ENCODE data around the gene CHIA.

CHIA gene

DNA sequence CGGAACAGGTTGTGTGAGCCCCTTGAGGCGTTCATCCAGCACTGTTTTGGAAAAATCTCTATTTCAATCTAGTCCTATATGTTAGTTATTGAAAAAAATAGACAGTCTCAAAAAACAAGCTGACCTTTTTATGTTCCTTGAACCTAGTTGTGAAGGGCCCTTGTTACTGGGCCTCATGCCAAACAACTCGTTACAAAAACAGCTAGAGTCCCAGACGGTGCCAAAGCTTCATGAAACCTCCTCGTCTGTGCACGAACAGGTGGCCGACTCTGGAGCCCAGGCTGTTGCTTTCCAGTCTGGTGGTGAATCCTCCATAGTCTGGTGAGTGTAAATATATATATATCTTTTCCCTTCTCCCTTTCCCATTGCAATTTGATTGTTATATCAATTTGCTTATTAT lies at the start of gene CHIA:
TSS of gene CHIA (plus strand) at position 222 of the 400 bp plus-strand sequence. CDS start 19,617 bp downstream, outside the sequence.
- no peak for DNase-seq

GRCh38 chr1:111241797-111242196 lies 48.9 kb upstream of the CHIA start:
- DNase-seq = no peak

- DNase-seq = no peak
Measured at GRCh38 chr1:111242805-111243523, 47.7 kb upstream of the CHIA start.

GRCh38 chr1:111247125-111247838 lies 43.4 kb upstream of the CHIA start:
- DNase-seq = no peak

- DNase-seq = no peak
Measured at GRCh38 chr1:111249960-111250359, 40.7 kb upstream of the CHIA start.

DNA sequence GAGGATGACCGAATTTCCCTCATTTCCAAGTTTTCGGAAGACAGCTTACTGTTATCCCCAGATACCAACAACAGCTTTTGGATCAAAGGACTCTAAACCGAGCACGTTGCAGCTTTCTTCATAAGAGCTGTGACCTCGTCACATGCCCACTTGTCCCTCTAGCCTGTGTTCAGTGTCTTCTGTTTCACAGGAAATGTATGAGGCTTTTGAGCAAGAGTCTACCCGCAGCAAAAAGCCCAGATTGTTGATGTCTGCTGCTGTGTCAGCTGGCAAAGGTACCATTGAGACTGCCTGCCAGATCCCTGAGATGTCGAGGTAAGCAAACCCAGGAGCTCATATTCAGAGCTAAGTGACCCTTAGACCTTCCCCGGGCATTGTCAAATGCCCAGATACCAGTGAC lies 39.1 kb upstream of the CHIA start:
- no peak for DNase-seq

GRCh38 chr1:111252786-111253185 lies 37.9 kb upstream of the CHIA start:
- no peak for DNase-seq

DNA sequence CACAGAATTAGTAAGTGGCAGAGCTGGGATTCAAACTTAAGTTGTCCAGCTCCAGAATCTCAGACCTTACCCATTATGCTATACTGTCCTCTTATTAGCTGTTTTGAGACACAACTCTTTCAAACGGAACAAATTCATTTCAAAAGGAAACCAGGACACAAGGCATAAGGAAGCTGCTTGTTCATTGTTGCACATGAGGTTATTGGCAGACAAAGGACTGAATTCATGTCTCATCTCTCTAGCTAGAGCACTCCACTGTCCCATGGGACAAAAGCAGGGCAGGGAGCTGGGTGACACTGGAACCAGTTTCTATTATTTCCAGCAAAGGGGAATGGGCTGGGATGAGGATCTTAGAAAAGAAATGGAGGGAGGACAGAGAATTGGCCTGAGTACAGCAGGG lies 36.8 kb upstream of the CHIA start:
- DNase-seq = no peak

- DNase-seq = no peak
Measured at GRCh38 chr1:111256988-111257658, 33.5 kb upstream of the CHIA start.

DNA sequence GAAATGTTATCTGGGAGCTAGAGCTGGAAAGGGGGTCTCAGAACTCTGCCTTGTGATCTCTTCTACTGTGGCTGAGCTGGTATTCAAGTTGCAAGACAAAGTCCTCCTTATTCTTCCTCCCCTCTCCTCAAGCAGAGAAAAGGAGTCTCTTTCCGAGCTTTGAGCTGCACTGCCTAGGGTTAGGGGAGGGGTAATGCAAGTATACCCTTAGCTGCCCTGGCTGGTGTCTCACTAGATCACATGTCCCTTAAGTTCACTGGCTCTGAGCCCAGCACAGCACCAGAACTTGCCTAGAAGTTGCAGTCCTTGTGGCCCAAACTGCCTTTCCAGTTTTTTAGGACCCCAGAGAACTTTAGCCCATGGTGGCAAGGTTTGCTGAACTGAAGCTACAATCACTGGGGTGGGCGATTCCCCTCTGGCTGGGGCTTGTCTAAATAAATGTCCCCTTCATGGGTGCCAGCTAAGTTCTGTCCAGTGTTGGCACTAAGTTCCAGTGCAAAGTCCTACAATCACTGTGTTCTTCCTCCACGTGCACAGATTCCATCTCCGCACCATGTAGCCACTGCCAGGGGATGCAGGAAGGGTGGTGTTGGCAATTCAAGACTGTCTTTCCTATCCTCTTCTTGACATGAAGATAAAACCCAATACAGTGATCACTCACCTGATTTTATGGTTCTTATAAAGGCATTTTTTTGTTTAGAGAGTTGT lies 22.7 kb upstream of the CHIA start:
- no peak for DNase-seq

DNA sequence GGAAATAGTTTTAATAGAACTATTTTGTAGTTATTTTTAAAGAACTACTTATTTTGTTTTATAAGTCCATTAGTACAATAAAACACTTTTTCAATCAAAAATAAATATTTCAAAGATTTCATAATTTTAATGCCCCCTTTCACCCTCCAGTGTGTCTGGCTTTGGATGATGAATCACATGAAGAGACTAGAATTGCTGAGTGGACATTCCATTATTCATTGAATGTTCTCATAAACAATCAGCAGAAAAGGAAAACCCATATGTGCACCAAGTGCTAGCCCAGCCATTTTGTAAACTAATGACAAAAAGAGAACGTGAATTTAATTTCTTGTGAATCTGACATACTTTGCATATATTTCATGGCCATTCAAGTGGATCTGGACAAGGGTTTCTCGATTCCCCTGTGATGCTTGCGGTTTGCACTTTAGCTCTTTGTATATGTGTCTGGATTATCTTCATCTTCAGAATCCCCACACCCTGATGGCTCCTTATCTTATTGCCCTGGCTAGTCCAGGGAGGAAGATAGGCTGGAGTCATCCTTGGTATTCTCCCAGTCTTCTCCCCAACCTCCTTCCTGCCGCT lies 20.7 kb upstream of the CHIA start:
- no peak for DNase-seq

- DNase-seq = no peak
Measured at GRCh38 chr1:111270771-111271463, 19.7 kb upstream of the CHIA start.

DNA sequence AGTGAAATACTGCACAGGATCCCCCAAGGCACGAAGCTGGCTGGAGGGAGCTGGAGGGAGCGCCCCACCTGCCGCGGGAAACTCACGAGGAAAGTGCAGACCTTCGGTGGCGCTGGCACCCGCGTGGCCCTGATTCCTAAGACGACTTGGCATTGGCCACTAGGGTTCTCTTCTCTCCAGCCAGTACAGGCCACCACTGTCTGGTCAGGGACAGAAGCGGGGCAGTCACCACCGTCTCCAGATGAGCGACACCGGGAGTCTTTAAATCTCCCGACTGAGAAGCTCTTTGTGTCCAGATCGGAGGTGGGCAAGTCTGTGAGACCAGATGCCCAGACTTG lies 19.2 kb upstream of the CHIA start:
- DNase-seq = no peak

DNA sequence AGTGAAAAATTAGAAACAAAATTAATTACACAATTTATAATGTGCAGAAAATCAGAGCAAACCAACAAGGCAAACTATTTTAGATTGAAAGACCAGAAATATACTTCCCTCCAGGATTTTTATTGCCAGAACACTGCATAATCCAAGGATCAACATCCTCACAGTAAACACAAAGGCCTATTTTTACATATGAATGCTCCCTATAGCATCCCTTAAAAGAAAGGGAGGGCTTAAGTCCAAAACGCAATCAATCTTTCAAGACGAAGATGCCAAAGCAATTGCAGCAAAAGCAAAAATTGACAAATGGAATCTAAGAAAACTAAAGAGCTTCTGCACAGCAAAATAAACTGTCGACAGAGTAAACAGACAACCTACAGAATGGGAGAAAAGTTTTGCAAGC lies 18.6 kb upstream of the CHIA start:
- no peak for DNase-seq

DNA sequence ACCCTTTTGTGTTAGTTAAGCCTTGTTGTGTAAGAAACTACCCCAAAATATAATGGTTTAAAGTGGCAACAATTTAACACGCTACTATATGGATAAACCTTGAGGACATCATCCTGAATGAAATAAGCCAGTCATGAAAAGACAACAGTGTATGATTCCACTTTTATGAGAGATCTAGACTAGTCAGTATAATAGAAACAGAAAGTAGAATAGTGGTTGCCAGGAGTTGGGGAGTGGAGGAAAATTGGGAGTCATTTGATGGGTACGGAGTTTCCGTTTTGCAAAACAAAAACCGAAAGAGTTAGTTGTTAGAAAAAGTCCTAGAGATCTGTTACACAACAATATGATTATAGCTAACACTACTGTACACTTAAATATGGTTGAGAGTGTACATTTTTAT lies 16.0 kb upstream of the CHIA start:
- DNase-seq = no peak

DNA sequence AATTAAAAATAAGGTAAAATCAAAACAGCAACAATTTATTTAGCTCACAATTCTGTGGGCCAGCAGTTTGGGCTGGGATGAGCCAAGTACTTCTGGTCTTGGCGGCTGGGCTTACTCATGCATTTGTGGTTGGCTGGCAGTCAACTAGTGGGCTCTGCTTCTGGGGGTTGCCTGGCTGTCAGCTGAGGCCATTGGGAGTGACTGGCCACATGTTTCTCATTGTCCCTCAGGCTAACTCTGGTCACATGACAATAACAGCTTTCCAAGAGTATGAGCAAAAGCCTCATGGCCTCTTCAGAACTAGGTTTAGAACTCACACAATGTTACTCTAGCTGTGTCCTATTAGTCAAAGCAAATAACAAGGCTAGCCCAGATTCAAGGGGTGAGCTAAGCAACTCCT lies 15.6 kb upstream of the CHIA start:
- DNase-seq = no peak

DNA sequence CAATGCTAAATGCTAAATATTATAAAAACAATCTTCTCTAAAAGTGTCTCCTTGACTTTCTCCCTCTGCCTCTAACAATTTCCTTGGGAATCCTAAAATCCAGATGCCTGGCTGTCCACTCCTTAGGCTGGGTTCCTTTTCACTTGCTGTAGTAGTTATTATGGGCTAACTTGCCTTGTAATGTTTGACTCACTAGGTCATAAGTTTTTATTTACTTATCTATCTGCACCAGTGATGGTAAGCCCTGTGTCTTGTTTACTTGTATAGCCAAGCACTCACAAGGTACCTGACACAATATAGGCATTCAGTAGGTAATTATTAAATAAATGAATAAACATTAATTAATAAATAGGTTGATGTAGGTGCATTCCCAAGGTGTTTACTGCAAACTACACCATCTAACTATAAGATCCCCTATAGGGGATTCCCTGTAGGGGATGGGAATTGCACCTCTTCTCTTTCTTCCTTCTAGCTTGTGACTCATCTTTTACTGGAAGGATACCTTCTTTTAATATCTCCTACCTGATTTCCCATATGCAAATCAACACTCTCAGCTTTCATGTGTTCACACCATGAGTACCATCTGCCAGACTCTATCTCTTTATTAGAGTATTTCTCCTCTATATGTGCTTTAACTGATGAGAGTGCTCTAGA lies 14.7 kb upstream of the CHIA start:
- no peak for DNase-seq

DNA sequence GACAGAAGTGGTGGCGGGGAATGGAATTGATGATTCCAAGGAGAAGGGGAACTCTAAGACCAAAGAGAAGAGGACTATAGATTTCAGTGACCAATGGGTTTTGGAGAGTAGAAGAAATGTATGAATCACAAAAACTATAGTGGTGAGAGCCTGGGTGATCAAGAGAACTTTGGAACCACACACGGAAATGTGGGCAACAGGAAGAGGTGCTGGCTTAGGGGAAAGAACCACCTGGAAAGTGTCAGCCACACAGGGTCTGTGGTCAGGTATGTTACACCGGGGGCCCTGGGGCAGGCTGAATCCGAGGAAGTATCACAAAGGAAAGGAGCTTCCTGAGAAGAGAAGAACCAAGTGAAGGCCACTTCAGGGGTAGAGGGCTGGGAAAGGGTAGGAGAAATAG lies 11.5 kb upstream of the CHIA start:
- DNase-seq = no peak

DNA sequence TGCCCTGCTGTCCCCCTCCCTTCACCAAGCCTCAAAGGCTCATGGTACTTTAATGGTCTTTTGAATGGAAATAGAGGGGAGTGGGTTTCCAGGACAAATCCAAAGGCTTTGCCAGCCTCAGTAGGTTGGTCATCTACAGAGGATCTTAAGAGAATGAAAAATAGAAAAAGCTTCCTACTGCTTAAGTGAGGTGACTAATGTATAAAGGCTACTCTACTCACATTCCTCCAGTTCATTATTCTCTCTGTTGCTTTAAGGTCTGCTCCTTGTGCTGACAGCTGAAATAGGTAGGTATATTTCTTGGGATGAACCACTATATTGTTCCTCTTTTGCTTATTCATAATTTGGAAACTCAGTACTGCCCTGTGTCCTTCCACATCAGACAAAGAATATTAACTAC lies 10.4 kb upstream of the CHIA start:
- no peak for DNase-seq

- no peak for DNase-seq
Measured at GRCh38 chr1:111281411-111281810, 9.2 kb upstream of the CHIA start.

- no peak for DNase-seq
Measured at GRCh38 chr1:111283838-111284237, 6.8 kb upstream of the CHIA start.

DNA sequence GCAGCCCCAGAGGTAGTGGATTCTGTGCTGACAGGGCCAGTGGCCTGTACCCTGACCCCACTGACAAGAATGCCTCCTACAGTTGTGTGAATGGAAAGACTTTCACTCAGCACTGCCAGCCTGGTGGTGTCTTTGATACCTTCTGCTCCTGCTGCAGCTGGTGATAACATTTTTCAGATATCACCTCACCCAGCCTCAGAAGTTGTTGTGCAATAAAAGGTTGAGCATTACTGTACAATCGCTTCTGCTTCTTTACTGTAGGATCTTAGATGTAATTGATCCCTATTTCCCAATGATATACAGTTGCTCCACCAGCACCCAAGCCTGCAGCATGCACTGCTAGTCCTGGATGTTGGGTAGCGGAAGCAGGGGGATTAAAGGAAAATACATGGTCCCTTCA lies 4.8 kb upstream of the CHIA start:
- DNase-seq = no peak
